Measurements from ENCODE around the gene NMRK2.

The NMRK2 gene

DNA sequence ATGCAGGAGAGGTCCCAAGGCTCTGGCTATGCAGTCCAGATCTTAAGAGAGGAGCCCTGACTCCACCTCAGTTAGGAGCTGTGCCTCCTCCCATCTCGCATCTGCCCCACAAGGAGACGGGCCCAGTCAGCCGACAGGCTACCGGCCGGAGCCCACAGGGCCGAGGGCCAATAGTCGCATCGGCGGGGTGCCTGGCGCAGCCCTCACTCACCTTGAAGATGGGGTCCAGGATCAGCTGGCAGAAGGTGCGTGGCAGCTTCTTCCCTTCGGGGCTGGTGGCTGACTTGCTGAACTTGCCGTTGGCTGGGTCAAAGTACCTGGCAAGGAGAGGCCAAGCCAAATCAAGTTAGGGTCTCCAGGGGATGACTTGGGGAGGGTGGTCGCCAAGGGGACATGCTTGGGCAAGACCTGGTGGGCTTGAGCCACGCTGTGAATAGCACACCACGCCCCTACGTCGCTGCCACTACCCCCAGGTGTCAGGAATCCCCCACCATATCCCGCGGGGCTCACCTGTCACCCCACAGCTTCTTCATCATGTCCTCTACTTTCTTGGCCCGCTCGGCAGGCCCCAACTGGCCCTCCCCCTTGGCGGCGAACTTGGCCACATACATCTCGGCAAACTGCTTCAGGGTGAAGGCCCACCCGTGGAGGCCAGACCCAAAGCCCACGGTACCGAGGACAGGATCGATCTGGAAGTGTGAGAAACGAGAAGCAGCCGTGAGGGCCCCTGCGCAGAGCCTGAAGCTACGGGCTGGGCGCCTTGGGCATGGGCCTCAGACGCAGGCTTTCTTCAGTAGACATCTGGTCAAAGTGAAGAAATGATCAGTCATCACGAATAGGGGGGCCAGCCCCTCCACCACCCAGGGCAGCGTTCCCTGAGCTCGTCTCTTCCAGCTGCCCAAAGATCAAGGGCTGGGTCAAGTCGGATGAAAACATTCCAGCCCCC is 49.1 kb downstream of the NMRK2 start:
- DNase-seq, result no peak

GRCh38 chr19:3982701-3983541 is 50.1 kb downstream of the NMRK2 start:
- DNase-seq, result no peak

DNA sequence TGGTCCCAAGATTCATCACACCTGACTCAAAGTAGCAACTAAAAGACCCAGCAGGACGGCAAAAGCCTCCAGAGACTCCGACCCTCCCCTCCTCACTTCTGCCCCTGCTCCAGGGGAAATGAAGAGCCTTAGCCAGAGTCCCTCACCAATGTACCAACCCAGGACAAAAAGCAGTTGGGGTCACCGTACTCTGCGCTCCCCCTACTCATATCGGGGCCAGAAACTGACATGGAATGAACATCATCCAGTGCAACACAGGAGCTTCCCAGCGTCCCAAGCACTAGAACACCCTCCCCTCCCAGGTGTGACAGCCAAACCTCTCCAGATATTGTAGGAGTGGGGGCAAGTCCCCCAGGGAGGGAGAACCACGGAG is 50.7 kb downstream of the NMRK2 start:
- no peak for DNase-seq

- DNase-seq, result no peak
Measured at GRCh38 chr19:3983936-3984583, 51.2 kb downstream of the NMRK2 start.

- DNase-seq, result no peak
Measured at GRCh38 chr19:3984584-3984907, 51.7 kb downstream of the NMRK2 start.

DNA sequence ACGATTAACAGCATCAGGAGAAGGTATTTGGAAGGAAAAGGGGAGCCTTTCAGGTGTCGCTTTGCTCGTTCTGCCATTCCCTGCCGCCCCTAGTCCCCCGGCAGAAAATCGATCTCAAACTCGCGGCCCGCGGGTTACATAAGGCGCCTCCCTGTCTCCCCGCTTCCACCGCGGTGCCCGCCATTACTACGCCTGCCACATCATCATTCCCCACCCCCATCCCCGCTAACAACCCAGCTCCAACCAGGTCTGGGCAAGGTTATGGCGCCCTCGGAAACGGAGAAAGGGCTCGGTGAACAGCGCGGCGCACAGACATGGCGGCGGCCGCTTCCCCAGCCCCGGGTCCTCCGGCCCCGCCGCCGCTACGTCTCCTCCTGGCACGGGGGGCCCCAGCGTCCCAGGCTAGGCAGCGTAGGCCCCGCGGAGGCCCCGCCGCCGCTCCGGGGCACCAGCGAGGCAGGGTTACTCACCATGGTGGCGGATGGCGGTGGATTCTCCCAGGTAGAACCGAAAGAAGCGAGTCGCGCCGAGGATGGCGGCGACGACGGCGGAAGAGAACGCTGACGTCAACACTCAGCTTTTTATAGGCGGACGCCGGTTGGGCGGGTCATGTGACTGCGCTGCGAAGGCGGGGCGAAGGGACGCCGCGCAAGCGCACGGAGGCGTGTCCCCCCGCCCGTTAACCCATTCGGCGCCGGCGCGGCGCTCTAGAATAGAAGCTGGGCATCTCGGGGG is 52.2 kb downstream of the NMRK2 start, which contains the start of gene EEF2:
Gene EEF2, minus strand, starts transcription at position 556 of the 735 bp plus-strand sequence. Its CDS starts 83 bp downstream, at position 473.
- peak; percentile 85 to 88 (median 85) for DNase-seq

DNA sequence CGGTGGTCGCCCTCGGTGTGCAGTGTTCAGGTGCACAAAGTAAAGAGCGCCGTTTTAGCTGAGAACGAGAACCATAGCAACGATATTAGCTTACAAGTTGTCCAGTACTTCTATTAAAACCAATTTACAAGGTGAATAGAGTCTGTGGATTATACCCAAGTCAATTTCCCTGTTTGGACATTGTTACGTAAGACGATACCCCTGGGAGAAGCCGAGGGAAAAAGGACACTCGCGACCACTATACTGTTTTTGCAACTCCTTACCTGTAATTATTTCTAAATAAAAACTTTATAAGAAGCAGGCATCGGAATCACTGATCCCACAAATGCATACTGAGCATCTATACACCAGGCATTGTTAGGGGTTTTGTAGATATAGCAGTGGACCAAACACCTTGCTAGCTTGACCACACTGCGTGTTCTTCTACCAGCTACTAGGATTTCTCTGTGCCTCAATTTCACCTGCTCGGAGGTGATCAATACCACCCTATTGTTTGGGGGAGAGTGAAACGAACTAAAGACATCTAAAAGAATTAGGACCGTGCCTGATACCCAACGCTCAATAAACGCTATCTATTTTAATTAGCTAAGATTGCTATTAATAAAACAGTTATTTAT is 52.9 kb downstream of the NMRK2 start:
- no peak for DNase-seq

- peak in 1 of 4 experiments; percentile 21 for DNase-seq
Measured at GRCh38 chr19:3986260-3987041, 53.6 kb downstream of the NMRK2 start.

GRCh38 chr19:3987619-3988371 is 54.9 kb downstream of the NMRK2 start:
- DNase-seq, result peak; percentile 71 to 81 (median 76)

DNA sequence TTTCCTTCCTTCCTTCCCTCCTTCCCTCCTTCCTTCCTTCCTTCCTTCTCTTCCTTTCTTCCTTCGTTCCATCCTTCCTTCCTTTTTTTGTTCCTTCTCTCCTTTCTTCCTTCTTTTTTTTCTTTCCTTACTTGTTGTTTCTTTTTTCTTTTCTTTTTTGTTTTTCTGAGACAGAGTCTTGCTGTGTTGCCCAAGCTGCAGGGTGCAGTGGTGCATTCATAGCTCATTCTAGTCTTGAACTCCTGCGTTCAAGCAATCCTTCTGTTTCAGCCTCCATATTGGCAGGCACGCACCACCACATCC is 57.9 kb downstream of the NMRK2 start:
- no peak for DNase-seq
